Measurements from ENCODE around the gene MACROD2. TPM values are rescaled to one million over a fixed set of nuclear protein-coding genes. Genes with fewer than 3 reads are reported as not detected.

The MACROD2 gene
- total RNA-seq, 5 donors from 2014 or later (not counting 1 experiment from before 2014, with no cell fraction given), result 0.23 to 1.3 (median 0.51) TPM; not detected in 2

- H3K27me3 Mint-ChIP-seq, result no peaks in the 10 kb centered on the region
- ATAC-seq (replicated peaks in 1 of 4), result no peak
- H3K4me1 Mint-ChIP-seq, result no peaks in the 10 kb centered on the region
- H3K4me3 Mint-ChIP-seq, result no peak overlapping the region
- Histone ChIP-seq H3K4me3 (ENCODE audit: control insufficient read depth in 1 of 2, extremely low read depth in 1 of 2, low read length in 1 of 2) (no peak overlapping the region), H3K36me3 (ENCODE audit: control insufficient read depth in 2 of 2, extremely low read depth in 1 of 2, insufficient read depth in 1 of 2, low read length in 1 of 2) (no peaks in the 10 kb centered on the region), H3K4me1 (ENCODE audit: control insufficient read depth in 1 of 2, extremely low read depth in 1 of 2, insufficient read depth in 2 of 2, low read length in 2 of 2) (peaks cover 0 to 2% of the 10 kb centered on the region in 2 experiments), H3K27me3 (replicated peaks in 1 of 2; ENCODE audit: control insufficient read depth in 2 of 2, extremely low read depth in 1 of 2, insufficient read depth in 2 of 2, low read length in 1 of 2) (no peaks in the 10 kb centered on the region), H3K27ac (ENCODE audit: low read length) (no peak overlapping the region), H3K9me3 (no peaks in the 10 kb centered on the region)
- CTCF ChIA-PET, result no interaction called here
- H3K9me3 Mint-ChIP-seq, result peaks cover 0 to 6% (median 4%) of the 10 kb centered on the region in 3 donors
- DNase-seq, result no peak
- POLR2A ChIA-PET, result no interaction called here
- H3K27ac Mint-ChIP-seq, result no peak overlapping the region
- H3K36me3 Mint-ChIP-seq, result no peaks in the 10 kb centered on the region
Measured at GRCh38 chr20:14335052-14335451, 339.7 kb downstream of the MACROD2 start.

GRCh38 chr20:14336686-14337085, 341.4 kb downstream of the MACROD2 start:
- ChIA-PET CTCF (no interaction called here), POLR2A (no interaction called here)
- Histone ChIP-seq H3K27ac (ENCODE audit: low read length) (no peak overlapping the region), H3K4me3 (ENCODE audit: control insufficient read depth in 1 of 2, extremely low read depth in 1 of 2, low read length in 1 of 2) (no peak overlapping the region), H3K27me3 (replicated peaks in 1 of 2; ENCODE audit: control insufficient read depth in 2 of 2, extremely low read depth in 1 of 2, insufficient read depth in 2 of 2, low read length in 1 of 2) (no peaks in the 10 kb centered on the region), H3K36me3 (ENCODE audit: control insufficient read depth in 2 of 2, extremely low read depth in 1 of 2, insufficient read depth in 1 of 2, low read length in 1 of 2) (no peaks in the 10 kb centered on the region), H3K9me3 (no peaks in the 10 kb centered on the region), H3K4me1 (ENCODE audit: control insufficient read depth in 1 of 2, extremely low read depth in 1 of 2, insufficient read depth in 2 of 2, low read length in 2 of 2) (peaks cover 0 to 2% of the 10 kb centered on the region in 2 experiments)
- Mint-ChIP-seq H3K36me3 (no peaks in the 10 kb centered on the region), H3K9me3 (peaks cover 0 to 10% (median 10%) of the 10 kb centered on the region in 3 donors), H3K4me3 (no peak overlapping the region), H3K27me3 (no peaks in the 10 kb centered on the region), H3K27ac (no peak overlapping the region), H3K4me1 (no peaks in the 10 kb centered on the region)
- no peak for ATAC-seq (replicated peaks in 1 of 4)
- no peak for DNase-seq
- 63% methylated on average over 2 of the region's 4 CpGs for WGBS (ENCODE audit: insufficient coverage)

GRCh38 chr20:14337400-14338171, 342.3 kb downstream of the MACROD2 start, which contains the start of gene FLRT3:
Gene FLRT3, minus strand, starts transcription at chr20:14337612. Its CDS starts 10,106 bp downstream, at chr20:14327506.
- Mint-ChIP-seq H3K27ac (no peak within 1 kb of the TSS), H3K27me3 (no peaks in the 10 kb centered on the region), H3K36me3 (no peaks in the 10 kb centered on the region), H3K4me1 (no peaks in the 10 kb centered on the region), H3K9me3 (peaks cover 0 to 16% (median 11%) of the 10 kb centered on the region in 3 donors), H3K4me3 (no peak within 1 kb of the TSS)
- whole genome bisulfite sequencing (ENCODE audit: insufficient coverage), result 18% methylated on average over 5 of the region's 12 CpGs
- CTCF ChIA-PET, result interaction anchor here in 1 of 2 donors (0.7 kb wide), 1 partner anchor 81 kb away, joined by 5 read pairs; no protein-coding TSS in a partner anchor
- H3K27me3 ChIP-seq (replicated peaks in 1 of 2; ENCODE audit: control insufficient read depth in 2 of 2, extremely low read depth in 1 of 2, insufficient read depth in 2 of 2, low read length in 1 of 2), result no peaks in the 10 kb centered on the region
- no peak within 1 kb of the TSS for H3K27ac ChIP-seq (ENCODE audit: low read length)
- no peak for DNase-seq
- POLR2A ChIA-PET, result no interaction called here
- no peaks in the 10 kb centered on the region for H3K9me3 ChIP-seq
- H3K4me3 ChIP-seq (ENCODE audit: control insufficient read depth in 1 of 2, extremely low read depth in 1 of 2, low read length in 1 of 2), result no peak within 1 kb of the TSS
- no peaks in the 10 kb centered on the region for H3K36me3 ChIP-seq (ENCODE audit: control insufficient read depth in 2 of 2, extremely low read depth in 1 of 2, insufficient read depth in 1 of 2, low read length in 1 of 2)
- peak in 1 of 4 experiments; percentile 15 for ATAC-seq (replicated peaks in 1 of 4)
- peaks cover 0 to 2% of the 10 kb centered on the region in 2 experiments for H3K4me1 ChIP-seq (ENCODE audit: control insufficient read depth in 1 of 2, extremely low read depth in 1 of 2, insufficient read depth in 2 of 2, low read length in 2 of 2)

GRCh38 chr20:14341801-14342200, 346.5 kb downstream of the MACROD2 start:
- no peak for ATAC-seq (replicated peaks in 1 of 4)
- no peak for DNase-seq
- WGBS (ENCODE audit: insufficient coverage), result 71% methylated on average over 3 of the region's 4 CpGs
- H3K36me3 Mint-ChIP-seq, result no peaks in the 10 kb centered on the region
- ChIA-PET CTCF (no interaction called here), POLR2A (no interaction called here)
- Histone ChIP-seq H3K9me3 (no peaks in the 10 kb centered on the region), H3K4me1 (ENCODE audit: control insufficient read depth in 1 of 2, extremely low read depth in 1 of 2, insufficient read depth in 2 of 2, low read length in 2 of 2) (peaks cover 0 to 2% of the 10 kb centered on the region in 2 experiments), H3K27ac (ENCODE audit: low read length) (no peak overlapping the region), H3K27me3 (replicated peaks in 1 of 2; ENCODE audit: control insufficient read depth in 2 of 2, extremely low read depth in 1 of 2, insufficient read depth in 2 of 2, low read length in 1 of 2) (no peaks in the 10 kb centered on the region), H3K4me3 (ENCODE audit: control insufficient read depth in 1 of 2, extremely low read depth in 1 of 2, low read length in 1 of 2) (no peak overlapping the region), H3K36me3 (ENCODE audit: control insufficient read depth in 2 of 2, extremely low read depth in 1 of 2, insufficient read depth in 1 of 2, low read length in 1 of 2) (no peaks in the 10 kb centered on the region)
- no peak overlapping the region for H3K4me3 Mint-ChIP-seq
- peaks cover 0 to 16% (median 15%) of the 10 kb centered on the region in 3 donors for H3K9me3 Mint-ChIP-seq
- no peaks in the 10 kb centered on the region for H3K27me3 Mint-ChIP-seq
- no peaks in the 10 kb centered on the region for H3K4me1 Mint-ChIP-seq
- no peak overlapping the region for H3K27ac Mint-ChIP-seq

GRCh38 chr20:14342918-14343317, 347.6 kb downstream of the MACROD2 start:
- Mint-ChIP-seq H3K4me1 (no peaks in the 10 kb centered on the region), H3K36me3 (no peaks in the 10 kb centered on the region), H3K27ac (no peak overlapping the region), H3K27me3 (no peaks in the 10 kb centered on the region), H3K4me3 (no peak overlapping the region), H3K9me3 (peaks cover 0 to 19% (median 12%) of the 10 kb centered on the region in 3 donors)
- ChIA-PET POLR2A (no interaction called here), CTCF (interaction anchor here in 1 of 2 donors (0.7 kb wide), 1 partner anchor 11 kb away, joined by 3 read pairs; no protein-coding TSS in a partner anchor)
- Histone ChIP-seq H3K4me1 (ENCODE audit: control insufficient read depth in 1 of 2, extremely low read depth in 1 of 2, insufficient read depth in 2 of 2, low read length in 2 of 2) (no peaks in the 10 kb centered on the region), H3K9me3 (no peaks in the 10 kb centered on the region), H3K27ac (ENCODE audit: low read length) (no peak overlapping the region), H3K27me3 (replicated peaks in 1 of 2; ENCODE audit: control insufficient read depth in 2 of 2, extremely low read depth in 1 of 2, insufficient read depth in 2 of 2, low read length in 1 of 2) (no peaks in the 10 kb centered on the region), H3K36me3 (ENCODE audit: control insufficient read depth in 2 of 2, extremely low read depth in 1 of 2, insufficient read depth in 1 of 2, low read length in 1 of 2) (no peaks in the 10 kb centered on the region), H3K4me3 (ENCODE audit: control insufficient read depth in 1 of 2, extremely low read depth in 1 of 2, low read length in 1 of 2) (no peak overlapping the region)
- DNase-seq (no peak), ATAC-seq (replicated peaks in 1 of 4) (no peak)
- no CpG with 5 or more reads among the region's 1 CpG for WGBS (ENCODE audit: insufficient coverage)

- no peaks in the 10 kb centered on the region for H3K36me3 Mint-ChIP-seq
- no peaks in the 10 kb centered on the region for H3K4me1 Mint-ChIP-seq
- no peak for DNase-seq
- POLR2A ChIA-PET, result no interaction called here
- ATAC-seq (replicated peaks in 1 of 4), result no peak
- CTCF ChIA-PET, result interaction anchor here in 1 of 2 donors (0.7 kb wide), 1 partner anchor 10 kb away, joined by 3 read pairs; no protein-coding TSS in a partner anchor
- 40% methylated on average over 1 of the region's 2 CpGs for WGBS (ENCODE audit: insufficient coverage)
- Histone ChIP-seq H3K4me1 (ENCODE audit: control insufficient read depth in 1 of 2, extremely low read depth in 1 of 2, insufficient read depth in 2 of 2, low read length in 2 of 2) (no peaks in the 10 kb centered on the region), H3K9me3 (no peaks in the 10 kb centered on the region), H3K27ac (ENCODE audit: low read length) (no peak overlapping the region), H3K4me3 (ENCODE audit: control insufficient read depth in 1 of 2, extremely low read depth in 1 of 2, low read length in 1 of 2) (no peak overlapping the region), H3K36me3 (ENCODE audit: control insufficient read depth in 2 of 2, extremely low read depth in 1 of 2, insufficient read depth in 1 of 2, low read length in 1 of 2) (no peaks in the 10 kb centered on the region), H3K27me3 (replicated peaks in 1 of 2; ENCODE audit: control insufficient read depth in 2 of 2, extremely low read depth in 1 of 2, insufficient read depth in 2 of 2, low read length in 1 of 2) (no peaks in the 10 kb centered on the region)
- no peak overlapping the region for H3K27ac Mint-ChIP-seq
- H3K9me3 Mint-ChIP-seq, result peaks cover 0 to 19% (median 12%) of the 10 kb centered on the region in 3 donors
- no peak overlapping the region for H3K4me3 Mint-ChIP-seq
- no peaks in the 10 kb centered on the region for H3K27me3 Mint-ChIP-seq
Measured at GRCh38 chr20:14343491-14344065, 348.3 kb downstream of the MACROD2 start.

Data from T-cell (primary cell).